Measurements from ENCODE around the gene LMTK2.
"Not testable (repeated sequence)": the region's sequence is repeated elsewhere in the genome, so short reads cannot be mapped to it uniquely, and the experiment has no call there.

The LMTK2 gene

GRCh38 chr7:98107313-98107721 is 655 bp downstream of the LMTK2 start:
- DNase-seq = no peak

- DNase-seq = no peak
Observed at GRCh38 chr7:98110249-98111022, 3.8 kb downstream of the LMTK2 start.

- DNase-seq = no peak
Observed at GRCh38 chr7:98112077-98112476, 5.4 kb downstream of the LMTK2 start.

- no peak for DNase-seq
Observed at GRCh38 chr7:98115746-98116525, 9.3 kb downstream of the LMTK2 start.

GRCh38 chr7:98116656-98117461 is 10.2 kb downstream of the LMTK2 start:
- no peak for DNase-seq

GRCh38 chr7:98119256-98119918 is 12.7 kb downstream of the LMTK2 start:
- DNase-seq = no peak

- no peak for DNase-seq
Observed at GRCh38 chr7:98120559-98120958, 13.9 kb downstream of the LMTK2 start.

- DNase-seq = not testable (repeated sequence)
Observed at GRCh38 chr7:98121388-98121787, 14.7 kb downstream of the LMTK2 start.

GRCh38 chr7:98123365-98123696 is 16.7 kb downstream of the LMTK2 start:
- no peak for DNase-seq

- no peak for DNase-seq
Observed at GRCh38 chr7:98125759-98126158, 19.1 kb downstream of the LMTK2 start.

- no peak for DNase-seq
Observed at GRCh38 chr7:98126311-98127142, 19.9 kb downstream of the LMTK2 start.

- DNase-seq = no peak
Observed at GRCh38 chr7:98128346-98128745, 21.7 kb downstream of the LMTK2 start.

GRCh38 chr7:98130959-98131358 is 24.3 kb downstream of the LMTK2 start:
- no peak for DNase-seq

- DNase-seq = no peak
Observed at GRCh38 chr7:98133181-98133580, 26.5 kb downstream of the LMTK2 start.

- no peak for DNase-seq
Observed at GRCh38 chr7:98133621-98134303, 27.1 kb downstream of the LMTK2 start.

GRCh38 chr7:98134420-98135228 is 28.0 kb downstream of the LMTK2 start:
- no peak for DNase-seq

- DNase-seq = no peak
Observed at GRCh38 chr7:98135984-98136383, 29.3 kb downstream of the LMTK2 start.

GRCh38 chr7:98136423-98136822 is 29.8 kb downstream of the LMTK2 start:
- no peak for DNase-seq

GRCh38 chr7:98137134-98137825 is 30.6 kb downstream of the LMTK2 start:
- DNase-seq = no peak

GRCh38 chr7:98137826-98138151 is 31.1 kb downstream of the LMTK2 start:
- DNase-seq = no peak
